Mammary epithelial cell (primary cell): Measurements from ENCODE around the gene LTC4S.

Experiments
- CTCF ChIP-seq, 2 donors: IDR thresholded peaks in 1 of 2; conservative IDR thresholded peaks in 1 of 2; 2 replicates each; pipeline ENCODE4 v1.5.1; 2011 to 2012; ENCODE audit warnings: inconsistent platforms in 2 of 2, low read length in 2 of 2, mild to moderate bottlenecking in 2 of 2, control low read depth in 1 of 2, low read depth in 1 of 2; ENCODE audit not compliant: insufficient read depth in 1 of 2; ENCODE audit errors: extremely low read depth in 1 of 2
- EZH2 ChIP-seq: IDR thresholded peaks from 2 replicates; pipeline ENCODE4 v1.6.1; 2012; ENCODE audit warnings: low read length, inconsistent platforms, borderline replicate concordance

- no peak for TF ChIP-seq CTCF (conservative IDR thresholded peaks at IDR 0.05 in 1 of 2, IDR thresholded peaks at IDR 0.05 in 1 of 2; ENCODE audit: extremely low read depth in 1 of 2, insufficient read depth in 1 of 2, low read depth in 1 of 2, low read length in 2 of 2)
- TF ChIP-seq EZH2, result no peak
Observed at GRCh38 chr5:179769796-179770195, 24.0 kb upstream of the LTC4S start.
